GM12865 (cell line): ENCODE measurements around the gene TRIM44.

Source experiments
- DNase-seq: peaks from one replicate; pipeline ENCODE4 v3.0.0; 2010; ENCODE audit warnings: low read depth
- H3K4me3 ChIP-seq: 2 replicates; pipeline ENCODE4 v1.5.1; 2011; ENCODE audit warnings: mild to moderate bottlenecking, low read depth, low read length, control low read depth
- TF ChIP-seq, protein P1 (sequence below): IDR thresholded peaks from 2 replicates; pipeline ENCODE4 v1.5.1; 2011; ENCODE audit warnings: low read length, control low read depth, low read depth, inconsistent platforms; ENCODE audit not compliant: insufficient read depth; ENCODE audit errors: missing control alignments

The TRIM44 gene

DNA sequence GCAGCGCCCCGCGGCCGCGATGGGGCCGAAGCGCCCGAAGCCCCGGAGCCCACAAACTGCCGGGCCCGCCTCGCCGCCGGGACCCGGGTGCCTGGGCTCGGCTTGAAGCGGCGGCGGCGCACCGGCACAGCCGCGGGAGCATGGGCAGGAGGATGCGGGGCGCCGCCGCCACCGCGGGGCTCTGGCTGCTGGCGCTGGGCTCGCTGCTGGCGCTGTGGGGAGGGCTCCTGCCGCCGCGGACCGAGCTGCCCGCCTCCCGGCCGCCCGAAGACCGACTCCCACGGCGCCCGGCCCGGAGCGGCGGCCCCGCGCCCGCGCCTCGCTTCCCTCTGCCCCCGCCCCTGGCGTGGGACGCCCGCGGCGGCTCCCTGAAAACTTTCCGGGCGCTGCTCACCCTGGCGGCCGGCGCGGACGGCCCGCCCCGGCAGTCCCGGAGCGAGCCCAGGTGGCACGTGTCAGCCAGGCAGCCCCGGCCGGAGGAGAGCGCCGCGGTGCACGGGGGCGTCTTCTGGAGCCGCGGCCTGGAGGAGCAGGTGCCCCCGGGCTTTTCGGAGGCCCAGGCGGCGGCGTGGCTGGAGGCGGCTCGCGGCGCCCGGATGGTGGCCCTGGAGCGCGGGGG lies 44.0 kb upstream of the TRIM44 start:
- TF ChIP-seq, protein P1, sequence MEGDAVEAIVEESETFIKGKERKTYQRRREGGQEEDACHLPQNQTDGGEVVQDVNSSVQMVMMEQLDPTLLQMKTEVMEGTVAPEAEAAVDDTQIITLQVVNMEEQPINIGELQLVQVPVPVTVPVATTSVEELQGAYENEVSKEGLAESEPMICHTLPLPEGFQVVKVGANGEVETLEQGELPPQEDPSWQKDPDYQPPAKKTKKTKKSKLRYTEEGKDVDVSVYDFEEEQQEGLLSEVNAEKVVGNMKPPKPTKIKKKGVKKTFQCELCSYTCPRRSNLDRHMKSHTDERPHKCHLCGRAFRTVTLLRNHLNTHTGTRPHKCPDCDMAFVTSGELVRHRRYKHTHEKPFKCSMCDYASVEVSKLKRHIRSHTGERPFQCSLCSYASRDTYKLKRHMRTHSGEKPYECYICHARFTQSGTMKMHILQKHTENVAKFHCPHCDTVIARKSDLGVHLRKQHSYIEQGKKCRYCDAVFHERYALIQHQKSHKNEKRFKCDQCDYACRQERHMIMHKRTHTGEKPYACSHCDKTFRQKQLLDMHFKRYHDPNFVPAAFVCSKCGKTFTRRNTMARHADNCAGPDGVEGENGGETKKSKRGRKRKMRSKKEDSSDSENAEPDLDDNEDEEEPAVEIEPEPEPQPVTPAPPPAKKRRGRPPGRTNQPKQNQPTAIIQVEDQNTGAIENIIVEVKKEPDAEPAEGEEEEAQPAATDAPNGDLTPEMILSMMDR, result no peak
- DNase-seq, result peak; percentile 71
- peak overlapping the region; percentile 74 for H3K4me3 ChIP-seq

GRCh38 chr11:35619116-35619854 lies 43.3 kb upstream of the TRIM44 start:
- peak overlapping the region; percentile 74 for H3K4me3 ChIP-seq
- TF ChIP-seq, protein P1, result peak; percentile 25
- peak; percentile 77 for DNase-seq

DNA sequence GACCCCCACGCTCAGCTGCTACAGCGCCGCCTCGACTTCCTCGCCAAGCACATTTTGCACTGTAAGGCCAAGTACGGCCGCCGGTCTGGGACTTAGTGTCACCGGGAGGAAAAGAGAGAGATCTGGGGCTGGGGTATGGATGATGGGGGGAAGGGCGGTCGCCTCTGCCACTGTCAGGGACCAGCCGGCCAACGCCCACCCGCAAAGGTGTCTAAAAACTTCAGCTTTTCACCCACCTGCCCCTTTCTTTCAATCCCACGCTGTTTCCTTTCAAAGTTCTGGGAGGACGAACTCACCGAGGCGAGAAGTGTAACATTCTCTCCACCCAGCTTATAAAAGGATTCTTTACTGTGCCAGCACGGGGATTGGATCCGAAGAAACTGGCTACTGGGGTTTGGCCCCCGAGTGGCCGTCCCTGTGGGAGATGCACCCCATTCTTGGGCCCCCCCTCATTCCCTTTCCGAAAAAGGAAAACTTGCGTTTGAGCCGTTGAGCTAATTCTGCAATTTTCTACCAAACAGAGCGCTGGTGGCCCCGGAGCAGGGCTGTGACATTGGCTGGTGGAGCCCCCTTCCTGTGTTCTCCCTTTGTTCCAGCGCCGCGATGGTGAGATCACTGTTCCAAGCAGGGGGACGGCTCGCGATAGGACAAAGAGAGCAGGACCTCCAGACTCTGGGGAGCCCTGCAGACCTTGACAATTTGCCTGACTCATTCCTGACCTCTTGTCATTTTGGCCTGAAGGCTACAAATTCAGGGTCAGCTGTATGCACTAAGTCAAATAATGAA lies 42.5 kb upstream of the TRIM44 start:
- DNase-seq, result peak; percentile 35
- TF ChIP-seq, protein P1, result no peak
- peak overlapping the region; percentile 74 for H3K4me3 ChIP-seq

GRCh38 chr11:35620795-35621194 lies 41.8 kb upstream of the TRIM44 start:
- no peak overlapping the region for H3K4me3 ChIP-seq
- no peak for DNase-seq
- TF ChIP-seq, protein P1, result no peak

- no peak for DNase-seq
- no peak overlapping the region for H3K4me3 ChIP-seq
- TF ChIP-seq, protein P1, result no peak
These were observed 41.0 kb upstream of the TRIM44 start for GRCh38 chr11:35621620-35622019.

GRCh38 chr11:35622070-35622469 lies 40.5 kb upstream of the TRIM44 start:
- H3K4me3 ChIP-seq, result no peak overlapping the region
- TF ChIP-seq, protein P1, result no peak
- DNase-seq, result no peak
